ENCODE data around the gene MAB21L1. TPM values are rescaled to one million over a fixed set of nuclear protein-coding genes. Genes with fewer than 3 reads are reported as not detected.
A peak's percentile ranks its signal among the peaks of the same experiment; 100 is the strongest.

MAB21L1 gene
- total RNA-seq, 3 donors from 2014 or later (not counting 1 experiment from before 2014, with no cell fraction given), result 0.20 TPM; not detected in 2

- H3K4me3 Mint-ChIP-seq, result peak overlapping the region; percentile 93
- H3K27me3 Mint-ChIP-seq (ENCODE audit: low read depth in 2 of 2), result peaks cover 56 to 58% of the 10 kb centered on the region in 2 donors
- peaks cover 68% of the 10 kb centered on the region for H3K27me3 ChIP-seq (ENCODE audit: control insufficient read depth, insufficient read depth, low read length)
- H3K27ac Mint-ChIP-seq, result no peak overlapping the region
- no peaks in the 10 kb centered on the region for H3K36me3 ChIP-seq (ENCODE audit: control insufficient read depth, insufficient read depth, low read length)
- TF ChIP-seq CTCF (IDR thresholded peaks at IDR 0.05), result no peak
- no peaks in the 10 kb centered on the region for H3K9me3 Mint-ChIP-seq
- ATAC-seq (no peak), DNase-seq (no peak)
- H3K4me3 ChIP-seq (ENCODE audit: low read length), result no peak overlapping the region
- H3K4me1 ChIP-seq (ENCODE audit: control insufficient read depth, insufficient read depth, low read length), result peaks cover 28% of the 10 kb centered on the region
- H3K9me3 ChIP-seq (ENCODE audit: control insufficient read depth, insufficient read depth, low read length), result peaks cover 3% of the 10 kb centered on the region
- H3K27ac ChIP-seq (ENCODE audit: low read length), result no peak overlapping the region
- intact Hi-C loops (cut with micrococcal nuclease), result loop anchor here (2.0 kb wide), 1 partner anchor 147 kb away; no protein-coding TSS in a partner anchor
- 74% methylated on average over 3 of the region's 5 CpGs for WGBS (ENCODE audit: insufficient coverage)
- H3K36me3 Mint-ChIP-seq, result peaks cover 7% of the 10 kb centered on the region
- peaks cover 33 to 34% of the 10 kb centered on the region in 2 donors for H3K4me1 Mint-ChIP-seq
Observed at GRCh38 chr13:35477386-35477946, 977 bp upstream of the MAB21L1 start.

GRCh38 chr13:35475212-35475959 is 1.1 kb downstream of the MAB21L1 start:
- peaks cover 77% of the 10 kb centered on the region for H3K27me3 ChIP-seq (ENCODE audit: control insufficient read depth, insufficient read depth, low read length)
- Mint-ChIP-seq H3K27ac (peak overlapping the region; percentile 62 to 74), H3K36me3 (peaks cover 7% of the 10 kb centered on the region), H3K4me1 (peaks cover 44 to 45% of the 10 kb centered on the region in 2 donors), H3K27me3 (ENCODE audit: low read depth in 2 of 2) (peaks cover 65 to 73% of the 10 kb centered on the region in 2 donors), H3K4me3 (peak overlapping the region; percentile 93), H3K9me3 (no peaks in the 10 kb centered on the region)
- intact Hi-C loops (cut with micrococcal nuclease), result no loop called here
- peaks cover 12% of the 10 kb centered on the region for H3K9me3 ChIP-seq (ENCODE audit: control insufficient read depth, insufficient read depth, low read length)
- TF ChIP-seq CTCF (IDR thresholded peaks at IDR 0.05), result no peak
- peak overlapping the region; percentile 29 for H3K4me3 ChIP-seq (ENCODE audit: low read length)
- no peaks in the 10 kb centered on the region for H3K36me3 ChIP-seq (ENCODE audit: control insufficient read depth, insufficient read depth, low read length)
- ATAC-seq, result peak; percentile 50 to 81 (median 73)
- H3K4me1 ChIP-seq (ENCODE audit: control insufficient read depth, insufficient read depth, low read length), result peaks cover 39% of the 10 kb centered on the region
- WGBS (ENCODE audit: insufficient coverage), result 8% methylated on average over 47 of the region's 47 CpGs
- DNase-seq, result peak; percentile 10 to 22
- no peak overlapping the region for H3K27ac ChIP-seq (ENCODE audit: low read length)

GRCh38 chr13:35474496-35475211 is 1.8 kb downstream of the MAB21L1 start:
- peaks cover 12% of the 10 kb centered on the region for H3K9me3 ChIP-seq (ENCODE audit: control insufficient read depth, insufficient read depth, low read length)
- peak overlapping the region; percentile 29 for H3K4me3 ChIP-seq (ENCODE audit: low read length)
- peaks cover 78% of the 10 kb centered on the region for H3K27me3 ChIP-seq (ENCODE audit: control insufficient read depth, insufficient read depth, low read length)
- peaks cover 47 to 49% of the 10 kb centered on the region in 2 donors for H3K4me1 Mint-ChIP-seq
- DNase-seq (no peak), ATAC-seq (no peak)
- peaks cover 67 to 78% of the 10 kb centered on the region in 2 donors for H3K27me3 Mint-ChIP-seq (ENCODE audit: low read depth in 2 of 2)
- H3K4me1 ChIP-seq (ENCODE audit: control insufficient read depth, insufficient read depth, low read length), result peaks cover 39% of the 10 kb centered on the region
- intact Hi-C loops (cut with micrococcal nuclease), result no loop called here
- no peak for TF ChIP-seq CTCF (IDR thresholded peaks at IDR 0.05)
- no peaks in the 10 kb centered on the region for H3K9me3 Mint-ChIP-seq
- H3K27ac Mint-ChIP-seq, result no peak overlapping the region
- H3K36me3 Mint-ChIP-seq, result peaks cover 7% of the 10 kb centered on the region
- peak overlapping the region; percentile 93 for H3K4me3 Mint-ChIP-seq
- H3K27ac ChIP-seq (ENCODE audit: low read length), result no peak overlapping the region
- 22% methylated on average over 14 of the region's 17 CpGs for WGBS (ENCODE audit: insufficient coverage)
- no peaks in the 10 kb centered on the region for H3K36me3 ChIP-seq (ENCODE audit: control insufficient read depth, insufficient read depth, low read length)
